ENCODE measurements around the gene KCNIP3.

KCNIP3 gene
- long read RNA-seq: 0 reads

- DNase-seq (ENCODE audit: low read depth in 1 of 2, low spot score in 1 of 2): no peak
Observed at GRCh38 chr2:95296880-95297487, at the start of gene KCNIP3. KCNIP3 (plus strand) TSS chr2:95297347; CDS start chr2:95297439, 92 bp downstream.

GRCh38 chr2:95258271-95258670 lies 38.9 kb upstream of the KCNIP3 start:
- Histone ChIP-seq H3K4me3 (replicated peaks; ENCODE audit: insufficient read depth, low read length) (no peak overlapping the region), H3K27ac (replicated peaks) (no peak overlapping the region), H3K27me3 (ENCODE audit: insufficient read depth, poor library complexity, severe bottlenecking) (no peaks in the 10 kb centered on the region)
- DNase-seq (ENCODE audit: low read depth in 1 of 2, low spot score in 1 of 2): no peak
- TF ChIP-seq REST (IDR thresholded peaks at IDR 0.05; ENCODE audit: insufficient replicate concordance, low read depth) (no peak), CTCF (IDR thresholded peaks at IDR 0.05; ENCODE audit: insufficient read depth, low read length) (no peak), GABPA (IDR thresholded peaks at IDR 0.05; ENCODE audit: low read depth) (no peak), SPI1 (IDR thresholded peaks at IDR 0.05; ENCODE audit: borderline replicate concordance, low read depth) (no peak), POLR2AphosphoS5 (IDR thresholded peaks at IDR 0.05; ENCODE audit: low read depth) (no peak)

More at GRCh38 chr2:95296880-95297487, at the start of gene KCNIP3:
- no peaks in the 10 kb centered on the region for H3K27me3 ChIP-seq (ENCODE audit: insufficient read depth, poor library complexity, severe bottlenecking)
- no peak within 1 kb of the TSS for H3K4me3 ChIP-seq (replicated peaks; ENCODE audit: insufficient read depth, low read length)
- H3K27ac ChIP-seq (replicated peaks): no peak within 1 kb of the TSS
- no peak for TF ChIP-seq REST (IDR thresholded peaks at IDR 0.05; ENCODE audit: insufficient replicate concordance, low read depth)
- no peak for TF ChIP-seq SPI1 (IDR thresholded peaks at IDR 0.05; ENCODE audit: borderline replicate concordance, low read depth)
- TF ChIP-seq GABPA (IDR thresholded peaks at IDR 0.05; ENCODE audit: low read depth): no peak
- no peak for TF ChIP-seq CTCF (IDR thresholded peaks at IDR 0.05; ENCODE audit: insufficient read depth, low read length)
- TF ChIP-seq POLR2AphosphoS5 (IDR thresholded peaks at IDR 0.05; ENCODE audit: low read depth): no peak

- peak; percentile 51 to 92 for DNase-seq (ENCODE audit: low read depth in 1 of 2, low spot score in 1 of 2)
- peak overlapping the region; percentile 44 for H3K27ac ChIP-seq (replicated peaks)
- no peaks in the 10 kb centered on the region for H3K27me3 ChIP-seq (ENCODE audit: insufficient read depth, poor library complexity, severe bottlenecking)
- H3K4me3 ChIP-seq (replicated peaks; ENCODE audit: insufficient read depth, low read length): no peak overlapping the region
- TF ChIP-seq CTCF (IDR thresholded peaks at IDR 0.05; ENCODE audit: insufficient read depth, low read length) (no peak), SPI1 (IDR thresholded peaks at IDR 0.05; ENCODE audit: borderline replicate concordance, low read depth) (peak; percentile 5; the same call in 1 of the 2 replicates), POLR2AphosphoS5 (IDR thresholded peaks at IDR 0.05; ENCODE audit: low read depth) (peak; percentile 49; the same call in 1 of the 2 replicates)
Observed at GRCh38 chr2:95260028-95261023, 36.8 kb upstream of the KCNIP3 start.
